Measurements from ENCODE around the gene CXorf51B. TPM values are rescaled to one million over a fixed set of nuclear protein-coding genes. Genes with fewer than 3 reads are reported as not detected.
"Not testable (repeated sequence)": the region's sequence is repeated elsewhere in the genome, so short reads cannot be mapped to it uniquely, and the experiment has no call there.

CXorf51B gene
- total RNA-seq, result 0.14 TPM
- not detected for polyA plus RNA-seq
- long read RNA-seq, donor 1, result 0 reads
- long read RNA-seq, donor 2, result 0 reads
- long read RNA-seq, donor 3, result 0 reads
- long read RNA-seq, donor 4, result 0 reads
- long read RNA-seq, donor 5, result 0 reads
- long read RNA-seq, donor 6, result 0 reads
- long read RNA-seq, donor 7, result 0 reads
- long read RNA-seq, donor 8, result 0 reads
- long read RNA-seq, donor 9, result 0 reads
- long read RNA-seq, donor 10, result 0 reads

- H3K36me3 ChIP-seq (ENCODE audit: control insufficient read depth in 2 of 2, insufficient read depth in 2 of 2, low read length in 1 of 2); DNase-seq (ENCODE audit: low read depth in 6 of 9, low spot score in 9 of 9); H3K9me3 ChIP-seq (ENCODE audit: control insufficient read depth in 2 of 2, insufficient read depth in 1 of 2, low read length in 1 of 2); H3K27ac ChIP-seq (ENCODE audit: low read depth in 1 of 2, low read length in 1 of 2); H3K4me3 ChIP-seq (ENCODE audit: low read length in 2 of 2); H3K27me3 ChIP-seq (ENCODE audit: control insufficient read depth in 2 of 2, insufficient read depth in 1 of 2, low read length in 1 of 2); H3K4me1 ChIP-seq (ENCODE audit: control insufficient read depth in 2 of 2, insufficient read depth in 2 of 2, low read length in 2 of 2): not testable (repeated sequence)
- WGBS, result no CpG with 5 or more reads among the region's 3 CpGs
Measured at GRCh38 chrX:146809471-146809870, at the start of gene CXorf51B. CXorf51B (plus strand) TSS chrX:146809771; CDS start chrX:146809792, 21 bp downstream.

GRCh38 chrX:146814644-146815043 is 5.1 kb downstream of the CXorf51B start, which contains the start of gene CXorf51A:
CXorf51A (minus strand) TSS chrX:146814744; CDS start chrX:146814723, 21 bp downstream.
- no CpG with 5 or more reads among the region's 3 CpGs for WGBS
- not testable (repeated sequence) for H3K4me1 ChIP-seq (ENCODE audit: control insufficient read depth in 2 of 2, insufficient read depth in 2 of 2, low read length in 2 of 2); H3K27me3 ChIP-seq (ENCODE audit: control insufficient read depth in 2 of 2, insufficient read depth in 1 of 2, low read length in 1 of 2); H3K9me3 ChIP-seq (ENCODE audit: control insufficient read depth in 2 of 2, insufficient read depth in 1 of 2, low read length in 1 of 2); H3K36me3 ChIP-seq (ENCODE audit: control insufficient read depth in 2 of 2, insufficient read depth in 2 of 2, low read length in 1 of 2); DNase-seq (ENCODE audit: low read depth in 6 of 9, low spot score in 9 of 9); H3K27ac ChIP-seq (ENCODE audit: low read depth in 1 of 2, low read length in 1 of 2); H3K4me3 ChIP-seq (ENCODE audit: low read length in 2 of 2)

- no peak overlapping the region for H3K27ac ChIP-seq (ENCODE audit: low read depth in 1 of 2, low read length in 1 of 2)
- H3K4me3 ChIP-seq (ENCODE audit: low read length in 2 of 2), result no peak overlapping the region
- 92% methylated on average over 4 of the region's 4 CpGs for WGBS
- H3K4me1 ChIP-seq (ENCODE audit: control insufficient read depth in 2 of 2, insufficient read depth in 2 of 2, low read length in 2 of 2), result no peaks in the 10 kb centered on the region
- H3K27me3 ChIP-seq (ENCODE audit: control insufficient read depth in 2 of 2, insufficient read depth in 1 of 2, low read length in 1 of 2), result no peaks in the 10 kb centered on the region
- no peak for DNase-seq (ENCODE audit: low read depth in 6 of 9, low spot score in 9 of 9)
- peaks cover 0 to 5% of the 10 kb centered on the region in 2 donors for H3K9me3 ChIP-seq (ENCODE audit: control insufficient read depth in 2 of 2, insufficient read depth in 1 of 2, low read length in 1 of 2)
- H3K36me3 ChIP-seq (ENCODE audit: control insufficient read depth in 2 of 2, insufficient read depth in 2 of 2, low read length in 1 of 2), result no peaks in the 10 kb centered on the region
Measured at GRCh38 chrX:146831994-146832393, 22.4 kb downstream of the CXorf51B start.

DNA sequence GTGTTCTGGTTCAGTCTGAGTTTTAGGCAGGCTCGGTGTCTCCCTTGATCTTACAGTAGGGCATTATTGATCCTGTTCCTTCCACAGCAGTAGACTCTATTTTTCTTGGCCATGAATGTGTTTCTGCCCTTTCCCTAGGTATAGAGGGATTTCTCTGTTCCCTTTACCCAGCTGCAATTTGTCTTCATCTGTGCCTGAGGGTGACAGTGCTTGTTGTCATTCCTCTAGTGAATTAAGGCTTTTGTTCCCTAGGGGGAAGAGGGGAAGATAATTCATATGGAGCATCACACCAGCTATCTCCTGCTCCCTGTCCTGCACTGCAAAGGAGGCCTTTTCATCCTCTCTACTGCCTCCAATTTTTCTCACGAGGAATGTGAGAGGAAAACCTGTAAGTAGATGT is 44.7 kb downstream of the CXorf51B start:
- 82% methylated on average over 2 of the region's 2 CpGs for WGBS
- Histone ChIP-seq H3K4me1 (ENCODE audit: control insufficient read depth in 2 of 2, insufficient read depth in 2 of 2, low read length in 2 of 2) (no peaks in the 10 kb centered on the region), H3K27me3 (ENCODE audit: control insufficient read depth in 2 of 2, insufficient read depth in 1 of 2, low read length in 1 of 2) (no peaks in the 10 kb centered on the region), H3K27ac (ENCODE audit: low read depth in 1 of 2, low read length in 1 of 2) (no peak overlapping the region), H3K36me3 (ENCODE audit: control insufficient read depth in 2 of 2, insufficient read depth in 2 of 2, low read length in 1 of 2) (no peaks in the 10 kb centered on the region), H3K9me3 (ENCODE audit: control insufficient read depth in 2 of 2, insufficient read depth in 1 of 2, low read length in 1 of 2) (no peaks in the 10 kb centered on the region), H3K4me3 (ENCODE audit: low read length in 2 of 2) (no peak overlapping the region)
- DNase-seq (ENCODE audit: low read depth in 6 of 9, low spot score in 9 of 9), result no peak

Other genes with a start within 250 kb of the CXorf51B start
- gene CXorf51A, start 5.0 kb downstream of the CXorf51B start, total RNA-seq, result not detected
- gene CXorf51A, start 5.0 kb downstream of the CXorf51B start, polyA plus RNA-seq, result 0.55 TPM